OCI-LY3 (cell line): ENCODE results near the gene GMEB2.

Source experiments
- EZH2phosphoT487 ChIP-seq: fragments of 200-600 bp; shearing (Covaris generic); IDR thresholded peaks from 2 replicates; pipeline ENCODE4 v1.6.1; 2018; ENCODE audit warnings: antibody characterized with exemption, mixed run types, low read depth
- TF ChIP-seq, protein P1 (sequence below): fragments of 200-600, 300-600 bp; sonication (generic); IDR thresholded peaks from 2 replicates; pipeline ENCODE4 v1.5.1; 2014; ENCODE audit warnings: antibody characterized with exemption, low read length, low read depth

GRCh38 chr20:63617876-63618265 lies 9.0 kb downstream of the GMEB2 start:
- TF ChIP-seq, protein P1, sequence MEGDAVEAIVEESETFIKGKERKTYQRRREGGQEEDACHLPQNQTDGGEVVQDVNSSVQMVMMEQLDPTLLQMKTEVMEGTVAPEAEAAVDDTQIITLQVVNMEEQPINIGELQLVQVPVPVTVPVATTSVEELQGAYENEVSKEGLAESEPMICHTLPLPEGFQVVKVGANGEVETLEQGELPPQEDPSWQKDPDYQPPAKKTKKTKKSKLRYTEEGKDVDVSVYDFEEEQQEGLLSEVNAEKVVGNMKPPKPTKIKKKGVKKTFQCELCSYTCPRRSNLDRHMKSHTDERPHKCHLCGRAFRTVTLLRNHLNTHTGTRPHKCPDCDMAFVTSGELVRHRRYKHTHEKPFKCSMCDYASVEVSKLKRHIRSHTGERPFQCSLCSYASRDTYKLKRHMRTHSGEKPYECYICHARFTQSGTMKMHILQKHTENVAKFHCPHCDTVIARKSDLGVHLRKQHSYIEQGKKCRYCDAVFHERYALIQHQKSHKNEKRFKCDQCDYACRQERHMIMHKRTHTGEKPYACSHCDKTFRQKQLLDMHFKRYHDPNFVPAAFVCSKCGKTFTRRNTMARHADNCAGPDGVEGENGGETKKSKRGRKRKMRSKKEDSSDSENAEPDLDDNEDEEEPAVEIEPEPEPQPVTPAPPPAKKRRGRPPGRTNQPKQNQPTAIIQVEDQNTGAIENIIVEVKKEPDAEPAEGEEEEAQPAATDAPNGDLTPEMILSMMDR: no peak
- TF ChIP-seq EZH2phosphoT487: no peak
